ENCODE data around the gene MYD88. TPM values are rescaled to one million over a fixed set of nuclear protein-coding genes. Genes with fewer than 3 reads are reported as not detected.

Gene MYD88
- total and polyA plus RNA-seq, 12 donors, result 4.2 to 22.3 (median 7.1) TPM

GRCh38 chr3:38164643-38164951 is 26.1 kb downstream of the MYD88 start:
- Histone ChIP-seq H3K36me3 (no peaks in the 10 kb centered on the region), H3K4me3 (peak overlapping the region; percentile 7 to 99 (median 95)), H3K27me3 (no peaks in the 10 kb centered on the region), H3K27ac (peak overlapping the region; percentile 92 to 99 (median 98)), H3K9me3 (no peaks in the 10 kb centered on the region), H3K4me1 (peaks cover 3 to 43% (median 26%) of the 10 kb centered on the region in 9 donors)
- WGBS, 2 donors, result 1% methylated on average over 17 of the region's 17 CpGs
- no peak for TF ChIP-seq CTCF (IDR thresholded peaks at IDR 0.05)
- intact Hi-C loops (cut with DNase I), result loop anchor here in 5 of 10 donors (1.0 to 10.0 kb wide), 4 partner anchors 26 to 60 kb away; partner anchors contain the start of genes ACAA1 (in 3 of the 5) and MYD88 (in 2 of the 5)
- no peak for DNase-seq
- ATAC-seq, result no peak

GRCh38 chr3:38164952-38165721 is 26.7 kb downstream of the MYD88 start, which contains the start of gene OXSR1:
TSS of gene OXSR1 (plus strand) at chr3:38165537. CDS start at chr3:38165877, 340 bp downstream.
- Histone ChIP-seq H3K4me1 (peaks cover 3 to 43% (median 26%) of the 10 kb centered on the region in 9 donors), H3K36me3 (no peaks in the 10 kb centered on the region), H3K27ac (peak within 1 kb of the TSS; percentile 92 to 99 (median 98)), H3K9me3 (no peaks in the 10 kb centered on the region), H3K4me3 (peak within 1 kb of the TSS; percentile 88 to 99 (median 95)), H3K27me3 (no peaks in the 10 kb centered on the region)
- TF ChIP-seq CTCF (IDR thresholded peaks at IDR 0.05), result no peak
- peak; percentile 97 to 99 for DNase-seq
- intact Hi-C loops (cut with DNase I), result loop anchor here in 7 of 10 donors (1.0 to 10.0 kb wide), 5 partner anchors 26 to 60 kb away; partner anchors contain the start of genes ACAA1 (in 5 of the 7) and MYD88 (in 2 of the 7)
- peak; percentile 94 to 98 (median 97) for ATAC-seq
- WGBS, 2 donors, result 0% methylated on average over 57 of the region's 57 CpGs

- DNase-seq (peak in 1 of 2 donors; percentile 65), ATAC-seq (peak in 6 of 8 donors; percentile 4 to 55 (median 10))
- no peaks in the 10 kb centered on the region for H3K9me3 ChIP-seq
- intact Hi-C loops (cut with DNase I), result loop anchor here in 6 of 10 donors (1.0 to 10.0 kb wide), 4 partner anchors 27 to 59 kb away; partner anchors contain the start of genes ACAA1 (in 5 of the 6) and MYD88 (in 1 of the 6)
- 1% methylated on average over 51 to 62 of the region's 62 CpGs for WGBS, 2 donors
- peak overlapping the region; percentile 88 to 99 (median 95) for H3K4me3 ChIP-seq
- no peaks in the 10 kb centered on the region for H3K27me3 ChIP-seq
- TF ChIP-seq CTCF (IDR thresholded peaks at IDR 0.05), result no peak
- peaks cover 3 to 43% (median 26%) of the 10 kb centered on the region in 9 donors for H3K4me1 ChIP-seq
- H3K36me3 ChIP-seq, result no peaks in the 10 kb centered on the region
- peak overlapping the region; percentile 92 to 99 (median 98) for H3K27ac ChIP-seq
Observed at GRCh38 chr3:38165722-38166387, 27.4 kb downstream of the MYD88 start.

GRCh38 chr3:38167591-38167990 is 29.1 kb downstream of the MYD88 start:
- no peak overlapping the region for H3K27ac ChIP-seq
- ATAC-seq (no peak), DNase-seq (no peak)
- H3K4me1 ChIP-seq, result peaks cover 3 to 50% (median 26%) of the 10 kb centered on the region in 9 donors
- no peaks in the 10 kb centered on the region for H3K9me3 ChIP-seq
- 88 to 90% methylated on average over 4 of the region's 4 CpGs for WGBS, 2 donors
- H3K27me3 ChIP-seq, result no peaks in the 10 kb centered on the region
- no peak overlapping the region for H3K4me3 ChIP-seq
- no peaks in the 10 kb centered on the region for H3K36me3 ChIP-seq
- intact Hi-C loops (cut with DNase I), result loop anchor here in 1 of 10 donors (10.0 kb wide), 1 partner anchor 57 kb away; no protein-coding TSS in a partner anchor
- no peak for TF ChIP-seq CTCF (IDR thresholded peaks at IDR 0.05)
